Measurements from ENCODE around the gene SMIM38. TPM values are rescaled to one million over a fixed set of nuclear protein-coding genes. Genes with fewer than 3 reads are reported as not detected.

SMIM38 gene
- total and polyA plus RNA-seq, 9 of the 15 experiments (the other 6 are each of a cell fraction or from before 2014, with no cell fraction given): 0.07 to 1.2 (median 0.21) TPM; not detected in 2

DNA sequence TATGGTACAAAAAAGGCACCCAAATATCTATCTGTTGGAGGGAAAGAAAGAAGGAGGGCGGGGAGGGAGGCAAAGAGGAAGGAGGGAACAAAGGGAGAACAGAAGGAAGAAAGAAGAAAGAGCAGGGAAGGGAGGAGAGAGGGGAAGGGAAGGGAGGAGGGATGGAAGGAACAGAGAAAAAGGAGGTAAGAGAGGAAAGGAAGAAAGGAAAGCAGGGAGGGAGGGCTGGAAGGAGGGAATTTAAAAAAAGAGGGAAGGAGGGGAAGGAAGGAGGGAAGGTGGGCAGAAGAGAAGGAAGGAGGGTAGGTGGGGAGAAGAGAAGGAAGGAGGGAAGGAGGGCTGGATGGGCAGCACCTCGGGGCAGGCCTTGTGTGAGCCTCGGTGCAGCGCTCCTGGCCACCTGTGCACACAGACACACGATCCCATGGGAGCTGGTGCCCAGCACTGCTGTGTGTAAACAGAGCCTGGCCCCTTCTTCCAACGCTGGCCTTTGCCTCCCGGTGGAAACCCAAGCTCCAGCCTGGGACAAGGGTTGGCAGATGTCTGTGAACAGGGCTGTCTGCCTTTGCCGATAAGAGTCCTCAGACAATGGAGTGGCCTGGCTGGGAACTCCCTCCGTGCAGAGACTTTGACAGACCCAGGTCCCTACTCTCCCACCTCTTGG lies 23.2 kb downstream of the SMIM38 start:
- no peak overlapping the region for H2AFZ ChIP-seq (ENCODE audit: low read depth, low read length)
- no peak overlapping the region for H3K4me2 ChIP-seq (ENCODE audit: insufficient read depth, low read length)
- WGBS (ENCODE audit: insufficient coverage, low coverage, missing lambda C conversion rate): 2% methylated on average over 7 of the region's 9 CpGs
- no peaks in the 10 kb centered on the region for H4K20me1 ChIP-seq (replicated peaks; ENCODE audit: control insufficient read depth, insufficient read depth, low read length)
- H3K4me1 ChIP-seq (replicated peaks in 1 of 2; ENCODE audit: control insufficient read depth in 2 of 2, insufficient read depth in 2 of 2, low read length in 2 of 2): peaks cover 0 to 4% of the 10 kb centered on the region in 2 experiments; a peak in 2 of 5 replicates
- ATAC-seq (no peak), FAIRE-seq (no peak), DNase-seq (ENCODE audit: extremely low read depth in 1 of 4, low spot score in 3 of 4) (no peak)
- H3K4me3 ChIP-seq: no peak overlapping the region
- H3K27me3 ChIP-seq (ENCODE audit: control insufficient read depth in 2 of 2, insufficient read depth in 2 of 2, low read length in 2 of 2): peaks cover 10 to 49% of the 10 kb centered on the region in 2 experiments
- H3K9me1 ChIP-seq (ENCODE audit: control insufficient read depth, insufficient read depth, low read length): no peaks in the 10 kb centered on the region
- intact Hi-C loops (cut with micrococcal nuclease): no loop called here
- CTCF ChIA-PET (ENCODE audit: low intra/inter-chr PET ratio): no interaction called here
- in situ Hi-C loops (cut with MboI): no loop called here
- no peak overlapping the region for H3K9ac ChIP-seq (ENCODE audit: insufficient read depth in 1 of 2, low read depth in 2 of 2, low read length in 2 of 2)
- no peak overlapping the region for H3K27ac ChIP-seq (ENCODE audit: extremely low read depth, low read depth, low read length)
- H3K36me3 ChIP-seq (ENCODE audit: control insufficient read depth, insufficient read depth, low read length): no peaks in the 10 kb centered on the region
- peaks cover 2% of the 10 kb centered on the region; the same call in 1 of the 2 replicates for H3K9me3 ChIP-seq (replicated peaks; ENCODE audit: control insufficient read depth, insufficient read depth, low read depth, low read length)
- H3K79me2 ChIP-seq (ENCODE audit: control insufficient read depth, insufficient read depth, low read length): no peaks in the 10 kb centered on the region
- TF ChIP-seq PTTG1 (tag; IDR thresholded peaks at IDR 0.05; ENCODE audit: low read depth): no peak
- TF ChIP-seq, protein P1, sequence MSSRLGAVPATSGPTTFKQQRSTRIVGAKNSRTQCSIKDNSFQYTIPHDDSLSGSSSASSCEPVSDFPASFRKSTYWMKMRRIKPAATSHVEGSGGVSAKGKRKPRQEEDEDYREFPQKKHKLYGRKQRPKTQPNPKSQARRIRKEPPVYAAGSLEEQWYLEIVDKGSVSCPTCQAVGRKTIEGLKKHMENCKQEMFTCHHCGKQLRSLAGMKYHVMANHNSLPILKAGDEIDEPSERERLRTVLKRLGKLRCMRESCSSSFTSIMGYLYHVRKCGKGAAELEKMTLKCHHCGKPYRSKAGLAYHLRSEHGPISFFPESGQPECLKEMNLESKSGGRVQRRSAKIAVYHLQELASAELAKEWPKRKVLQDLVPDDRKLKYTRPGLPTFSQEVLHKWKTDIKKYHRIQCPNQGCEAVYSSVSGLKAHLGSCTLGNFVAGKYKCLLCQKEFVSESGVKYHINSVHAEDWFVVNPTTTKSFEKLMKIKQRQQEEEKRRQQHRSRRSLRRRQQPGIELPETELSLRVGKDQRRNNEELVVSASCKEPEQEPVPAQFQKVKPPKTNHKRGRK (tag; IDR thresholded peaks at IDR 0.05): peak; percentile 42; the same call in 1 of the 2 replicates
- POLR2A ChIA-PET: no interaction called here
- BruUV-seq (replicated peaks): no TSS peak

- no peak overlapping the region for H3K4me2 ChIP-seq (ENCODE audit: insufficient read depth, low read length)
- H3K4me1 ChIP-seq (replicated peaks in 1 of 2; ENCODE audit: control insufficient read depth in 2 of 2, insufficient read depth in 2 of 2, low read length in 2 of 2): peaks cover 0 to 4% of the 10 kb centered on the region in 2 experiments; a peak in 2 of 5 replicates
- H3K4me3 ChIP-seq: no peak overlapping the region
- H3K27me3 ChIP-seq (ENCODE audit: control insufficient read depth in 2 of 2, insufficient read depth in 2 of 2, low read length in 2 of 2): peaks cover 12 to 54% of the 10 kb centered on the region in 2 experiments
- no peaks in the 10 kb centered on the region for H3K79me2 ChIP-seq (ENCODE audit: control insufficient read depth, insufficient read depth, low read length)
- 2% methylated on average over 9 of the region's 9 CpGs for WGBS (ENCODE audit: insufficient coverage, low coverage, missing lambda C conversion rate)
- H2AFZ ChIP-seq (ENCODE audit: low read depth, low read length): no peak overlapping the region
- in situ Hi-C loops (cut with MboI): no loop called here
- TF ChIP-seq NFATC3 (IDR thresholded peaks at IDR 0.05) (no peak), U2AF1 (optimal IDR thresholded peaks at IDR 0.05; ENCODE audit: low read depth, low read length) (no peak), E4F1 (CRISPR knock-in tag; IDR thresholded peaks at IDR 0.05; ENCODE audit: borderline replicate concordance) (no peak), PHB2 (IDR thresholded peaks at IDR 0.05; ENCODE audit: low read depth) (no peak), ZNF76 (CRISPR knock-in tag; IDR thresholded peaks at IDR 0.05; ENCODE audit: borderline replicate concordance) (no peak), MEF2A (IDR thresholded peaks at IDR 0.05; ENCODE audit: control insufficient read depth, low read depth, low read length) (no peak), BCOR (IDR thresholded peaks at IDR 0.05) (no peak), KDM1A (IDR thresholded peaks at IDR 0.05) (no peak), KLF6 (CRISPR knock-in tag; IDR thresholded peaks at IDR 0.05; ENCODE audit: borderline replicate concordance) (no peak)
- peaks cover 2% of the 10 kb centered on the region; the same call in 1 of the 2 replicates for H3K9me3 ChIP-seq (replicated peaks; ENCODE audit: control insufficient read depth, insufficient read depth, low read depth, low read length)
- BruUV-seq (replicated peaks): no TSS peak
- no peak overlapping the region for H3K9ac ChIP-seq (ENCODE audit: insufficient read depth in 1 of 2, low read depth in 2 of 2, low read length in 2 of 2)
- FAIRE-seq (no peak), ATAC-seq (no peak), DNase-seq (ENCODE audit: extremely low read depth in 1 of 4, low spot score in 3 of 4) (no peak)
- CTCF ChIA-PET (ENCODE audit: low intra/inter-chr PET ratio): no interaction called here
- H4K20me1 ChIP-seq (replicated peaks; ENCODE audit: control insufficient read depth, insufficient read depth, low read length): no peaks in the 10 kb centered on the region
- H3K9me1 ChIP-seq (ENCODE audit: control insufficient read depth, insufficient read depth, low read length): no peaks in the 10 kb centered on the region
- POLR2A ChIA-PET: no interaction called here
- H3K27ac ChIP-seq (ENCODE audit: extremely low read depth, low read depth, low read length): no peak overlapping the region
- intact Hi-C loops (cut with micrococcal nuclease): no loop called here
- H3K36me3 ChIP-seq (ENCODE audit: control insufficient read depth, insufficient read depth, low read length): no peaks in the 10 kb centered on the region
Observed at GRCh38 chr11:69180226-69180625, 24.5 kb downstream of the SMIM38 start.
